ENCODE measurements around the gene SRC. TPM values are rescaled to one million over a fixed set of nuclear protein-coding genes. Genes with fewer than 3 reads are reported as not detected.

The SRC gene
- total RNA-seq, 1 experiment from 2014 or later = 15.9 TPM

- DNase-seq (ENCODE audit: low spot score) = no peak
- in situ Hi-C loops (cut with HindIII; ENCODE audit: low sequenced_read_pairs) = no loop called here
Observed at GRCh38 chr20:37389844-37390275, 43.9 kb downstream of the SRC start.

DNA sequence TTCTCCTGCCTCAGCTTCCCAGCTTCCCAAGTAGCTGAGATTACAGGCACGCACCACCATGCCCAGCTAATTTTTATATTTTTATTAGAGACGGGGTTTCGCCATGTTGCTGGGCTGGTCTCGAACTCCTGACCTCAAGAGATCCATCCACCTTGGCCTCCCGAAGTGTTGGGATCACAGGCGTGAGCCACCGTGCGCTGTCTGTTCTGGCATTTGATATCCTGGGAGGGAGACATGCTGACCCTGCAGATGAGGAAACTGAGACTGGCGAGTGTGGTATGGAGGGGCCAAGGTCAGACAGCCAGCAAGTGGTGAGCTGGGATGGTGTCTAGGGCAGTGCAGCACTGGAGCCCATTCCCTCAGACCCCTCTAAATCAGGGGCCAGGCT, 44.6 kb downstream of the SRC start:
- no peak for DNase-seq (ENCODE audit: low spot score)
- in situ Hi-C loops (cut with HindIII; ENCODE audit: low sequenced_read_pairs) = no loop called here

DNA sequence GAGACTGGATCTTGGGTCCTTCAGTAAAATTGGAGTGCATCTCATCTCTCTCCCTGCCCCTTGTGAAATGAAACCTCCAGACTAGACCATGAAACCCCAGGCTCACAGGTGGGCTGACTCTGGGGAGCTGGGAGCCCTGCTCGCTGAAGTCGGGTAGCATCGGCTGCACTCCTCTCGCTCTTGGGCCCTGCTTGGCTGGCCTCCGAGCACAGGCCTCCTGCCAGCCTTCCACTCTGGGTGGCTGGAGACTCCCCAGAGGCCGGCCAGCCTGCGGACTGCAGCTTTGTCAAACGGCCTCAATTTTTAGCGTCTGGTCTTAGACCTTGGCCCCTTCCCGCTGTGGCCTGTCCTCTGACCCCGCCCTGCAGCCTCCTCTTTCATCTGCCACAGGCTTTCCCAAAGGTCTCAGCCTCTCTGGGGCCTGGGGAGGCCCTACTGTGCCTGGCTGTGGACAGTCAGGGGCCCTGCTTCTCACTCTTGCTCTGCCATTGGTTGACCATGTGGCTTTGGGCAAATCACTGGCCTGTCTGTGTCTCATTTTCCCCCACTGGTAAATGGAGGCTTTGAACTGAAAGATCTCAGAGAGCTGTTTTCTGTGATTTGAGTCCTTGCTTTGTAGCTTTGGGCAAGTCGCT, 45.1 kb downstream of the SRC start:
- in situ Hi-C loops (cut with HindIII; ENCODE audit: low sequenced_read_pairs) = no loop called here

DNA sequence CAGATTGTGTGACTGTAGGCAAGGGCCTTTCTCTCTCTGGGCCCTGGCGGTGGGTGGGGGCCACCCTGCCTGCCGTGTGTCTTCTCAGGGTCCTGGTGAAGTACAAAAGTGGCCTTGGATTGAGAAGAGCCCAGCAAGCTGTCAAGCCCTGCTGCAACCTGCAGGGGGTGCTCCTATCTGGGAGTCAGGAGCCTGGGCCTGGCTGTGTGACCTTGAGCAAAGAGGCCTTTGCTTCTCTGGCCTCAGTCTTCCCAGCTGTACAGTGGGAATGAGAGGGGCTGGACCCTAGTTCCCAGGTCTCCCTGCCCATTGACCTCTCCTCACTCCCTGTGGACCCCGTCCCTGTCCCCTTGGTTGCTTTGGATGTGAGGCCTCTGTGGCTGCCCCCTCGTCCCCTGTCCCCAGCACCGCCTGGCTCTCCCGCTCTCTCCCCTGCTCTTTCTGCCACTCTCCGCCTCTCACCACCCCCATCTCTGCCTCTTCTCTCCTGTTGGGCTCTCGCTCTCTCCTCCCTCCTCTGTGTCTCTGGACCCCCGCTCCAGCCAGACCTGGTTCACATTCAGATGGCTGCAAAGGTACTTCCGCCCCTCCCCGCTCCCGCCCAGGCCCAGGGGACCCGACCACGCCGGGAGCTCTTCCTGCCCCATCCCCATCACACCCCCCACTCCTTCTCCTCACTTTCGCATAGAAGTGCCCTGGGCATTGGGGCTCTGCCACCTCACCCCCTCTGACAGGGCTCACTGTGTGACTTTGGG, 46.7 kb downstream of the SRC start:
- no peak for DNase-seq (ENCODE audit: low spot score)
- in situ Hi-C loops (cut with HindIII; ENCODE audit: low sequenced_read_pairs) = no loop called here

More for the DNA sequence above, 45.1 kb downstream of the SRC start:
- no peak for DNase-seq (ENCODE audit: low spot score)

- DNase-seq (ENCODE audit: low spot score) = no peak
Observed at GRCh38 chr20:37393196-37393862, 47.4 kb downstream of the SRC start.

GRCh38 chr20:37393863-37394542, 48.1 kb downstream of the SRC start:
- in situ Hi-C loops (cut with HindIII; ENCODE audit: low sequenced_read_pairs) = no loop called here
- DNase-seq (ENCODE audit: low spot score) = no peak

More at GRCh38 chr20:37393196-37393862, 47.4 kb downstream of the SRC start:
- in situ Hi-C loops (cut with HindIII; ENCODE audit: low sequenced_read_pairs) = no loop called here

GRCh38 chr20:37394543-37395409, 48.8 kb downstream of the SRC start:
- no peak for DNase-seq (ENCODE audit: low spot score)
- in situ Hi-C loops (cut with HindIII; ENCODE audit: low sequenced_read_pairs) = no loop called here

GRCh38 chr20:37395410-37395797, 49.5 kb downstream of the SRC start:
- no peak for DNase-seq (ENCODE audit: low spot score)
- in situ Hi-C loops (cut with HindIII; ENCODE audit: low sequenced_read_pairs) = no loop called here

- DNase-seq (ENCODE audit: low spot score) = no peak
- in situ Hi-C loops (cut with HindIII; ENCODE audit: low sequenced_read_pairs) = no loop called here
Observed at GRCh38 chr20:37395921-37396415, 50.0 kb downstream of the SRC start.

GRCh38 chr20:37396416-37397075, 50.6 kb downstream of the SRC start:
- no peak for DNase-seq (ENCODE audit: low spot score)

DNA sequence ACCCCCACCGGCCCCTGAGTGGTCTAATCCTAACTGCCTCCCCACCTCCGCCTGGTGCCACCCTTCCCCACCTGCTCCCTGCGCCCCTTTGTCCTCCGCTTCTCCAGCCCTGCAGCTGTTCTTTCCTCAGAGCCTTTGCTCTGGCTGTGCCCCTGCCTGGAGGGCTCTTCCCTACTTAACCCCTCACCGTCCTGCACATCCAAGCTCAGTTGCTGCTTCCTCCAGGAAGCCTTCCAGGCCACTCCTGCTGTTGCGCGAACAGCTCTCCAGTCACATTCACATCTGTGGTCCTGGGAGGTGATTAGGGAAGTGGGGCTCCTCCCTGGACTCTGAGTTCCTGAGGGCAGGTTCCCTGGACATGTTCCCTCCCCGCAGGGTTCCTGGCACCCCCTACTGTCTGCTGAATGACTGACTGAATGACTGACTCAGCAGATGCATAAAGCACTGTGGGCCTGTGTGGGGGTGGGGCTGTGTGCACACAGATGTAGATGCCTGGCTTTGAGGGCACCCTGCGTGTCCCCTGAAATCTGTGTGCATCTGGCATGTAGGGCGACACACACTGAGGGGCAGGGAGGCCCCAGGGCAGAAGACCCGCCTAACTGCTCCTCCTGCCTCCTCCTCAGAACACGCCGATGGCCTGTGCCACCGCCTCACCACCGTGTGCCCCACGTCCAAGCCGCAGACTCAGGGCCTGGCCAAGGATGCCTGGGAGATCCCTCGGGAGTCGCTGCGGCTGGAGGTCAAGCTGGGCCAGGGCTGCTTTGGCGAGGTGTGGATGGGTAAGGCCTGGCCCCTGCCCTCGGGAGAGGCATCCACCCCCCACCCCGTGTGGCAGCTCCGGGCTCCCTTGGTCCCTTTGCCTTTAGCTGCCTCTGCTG, 51.4 kb downstream of the SRC start:
- in situ Hi-C loops (cut with HindIII; ENCODE audit: low sequenced_read_pairs) = no loop called here

More at GRCh38 chr20:37396416-37397075, 50.6 kb downstream of the SRC start:
- in situ Hi-C loops (cut with HindIII; ENCODE audit: low sequenced_read_pairs) = no loop called here

GRCh38 chr20:37397954-37398749, 52.2 kb downstream of the SRC start:
- DNase-seq (ENCODE audit: low spot score) = no peak
- in situ Hi-C loops (cut with HindIII; ENCODE audit: low sequenced_read_pairs) = no loop called here

More for the DNA sequence above, 51.4 kb downstream of the SRC start:
- no peak for DNase-seq (ENCODE audit: low spot score)

DNA sequence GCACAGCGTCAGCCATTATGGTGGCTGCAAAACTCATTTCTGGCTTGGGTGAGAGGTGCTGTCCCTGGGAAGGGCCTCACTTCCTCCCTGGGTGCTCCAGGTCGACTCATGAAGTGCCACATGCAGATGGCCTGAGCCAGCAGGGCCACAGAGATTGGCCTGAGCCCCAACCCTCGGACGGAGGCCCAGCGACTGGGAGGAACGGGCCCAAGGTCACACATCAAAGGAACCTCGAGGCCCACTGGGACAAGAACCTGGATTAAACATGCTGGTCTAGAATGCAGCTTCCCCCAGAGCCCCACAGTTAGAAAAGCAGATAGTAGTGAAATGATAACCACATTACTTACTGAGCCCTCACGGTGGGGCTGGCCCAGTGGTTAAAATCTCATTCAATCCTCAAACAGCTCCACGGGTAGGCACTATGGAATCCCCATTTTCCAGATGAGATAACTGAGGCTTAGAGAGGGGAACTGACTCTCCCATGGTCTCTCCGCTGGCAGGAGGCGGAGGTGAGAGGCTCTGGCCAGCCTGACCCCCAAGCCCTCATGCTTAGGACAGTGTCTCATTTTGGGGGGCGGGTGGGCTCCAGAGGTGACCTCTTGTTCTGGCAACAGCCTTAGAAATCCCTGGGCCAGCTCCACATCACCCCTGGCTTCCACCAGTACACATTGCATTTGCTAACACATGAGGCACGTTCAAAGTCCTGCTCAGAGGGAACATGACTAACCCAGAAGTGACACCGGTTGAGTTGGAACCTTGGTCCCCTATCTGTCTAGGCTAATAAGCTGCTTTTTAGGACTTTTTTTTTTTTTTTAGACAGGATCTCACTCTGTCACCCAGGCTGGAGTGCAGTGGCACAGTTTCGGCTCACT, 53.0 kb downstream of the SRC start:
- DNase-seq (ENCODE audit: low spot score) = no peak
- in situ Hi-C loops (cut with HindIII; ENCODE audit: low sequenced_read_pairs) = no loop called here

DNA sequence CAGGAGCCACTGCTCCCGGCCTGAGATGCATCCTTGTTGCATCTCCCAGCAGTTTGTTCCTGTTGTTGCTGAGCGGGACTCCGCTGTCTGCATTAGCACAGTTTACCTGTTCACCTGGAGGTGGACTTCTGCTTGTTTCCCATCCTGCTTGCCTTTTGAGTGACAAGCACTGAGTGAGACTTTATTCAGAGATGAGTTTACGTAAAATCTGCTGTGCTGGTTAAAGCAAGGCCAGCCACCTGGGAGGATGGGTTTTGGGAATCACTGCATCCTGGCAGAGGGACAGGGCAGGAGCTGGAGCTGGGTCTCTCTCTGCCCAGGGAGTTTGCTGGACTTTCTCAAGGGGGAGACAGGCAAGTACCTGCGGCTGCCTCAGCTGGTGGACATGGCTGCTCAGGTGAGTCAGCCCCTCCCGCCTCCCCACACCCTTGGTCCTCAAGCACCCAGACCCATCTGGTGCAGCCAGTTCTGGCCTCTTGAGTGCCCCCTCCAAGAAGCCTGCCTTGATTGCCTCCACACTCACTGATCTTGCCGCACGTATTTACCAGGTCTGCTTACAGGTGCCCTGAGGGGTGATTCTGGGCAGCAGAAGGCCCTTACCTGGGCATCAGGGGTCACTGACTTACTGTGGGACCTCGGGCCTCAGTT, 55.5 kb downstream of the SRC start:
- in situ Hi-C loops (cut with HindIII; ENCODE audit: low sequenced_read_pairs) = no loop called here
- no peak for DNase-seq (ENCODE audit: low spot score)

Measured in G401 (cell line).